ENCODE results near the gene PRKCB.
"Not testable (repeated sequence)": the region's sequence is repeated elsewhere in the genome, so short reads cannot be mapped to it uniquely, and the experiment has no call there.

Gene PRKCB

GRCh38 chr16:24217461-24217860 is 381.7 kb downstream of the PRKCB start:
- no peak overlapping the region for H3K27ac ChIP-seq (ENCODE audit: low read depth in 2 of 2, low read length in 2 of 2)
- no peaks in the 10 kb centered on the region for H3K4me1 ChIP-seq (ENCODE audit: control insufficient read depth in 2 of 2, insufficient read depth in 2 of 2, low read length in 2 of 2)
- H3K36me3 ChIP-seq (ENCODE audit: control insufficient read depth in 2 of 2, insufficient read depth in 2 of 2, low read length in 2 of 2): no peaks in the 10 kb centered on the region
- no peak overlapping the region for H3K9ac ChIP-seq (ENCODE audit: low read depth in 1 of 2, low read length in 2 of 2)
- H3K4me3 ChIP-seq (ENCODE audit: low read length in 2 of 2): no peak overlapping the region
- no peaks in the 10 kb centered on the region for H3K27me3 ChIP-seq (ENCODE audit: control insufficient read depth in 2 of 2, insufficient read depth in 2 of 2, low read length in 2 of 2)
- H3K9me3 ChIP-seq (ENCODE audit: control insufficient read depth in 2 of 2, low read length in 2 of 2): no peaks in the 10 kb centered on the region

GRCh38 chr16:24218299-24218698 is 382.5 kb downstream of the PRKCB start:
- Histone ChIP-seq H3K4me3 (ENCODE audit: low read length in 2 of 2) (no peak overlapping the region), H3K4me1 (ENCODE audit: control insufficient read depth in 2 of 2, insufficient read depth in 2 of 2, low read length in 2 of 2) (no peaks in the 10 kb centered on the region), H3K9me3 (ENCODE audit: control insufficient read depth in 2 of 2, low read length in 2 of 2) (no peaks in the 10 kb centered on the region), H3K27me3 (ENCODE audit: control insufficient read depth in 2 of 2, insufficient read depth in 2 of 2, low read length in 2 of 2) (no peaks in the 10 kb centered on the region), H3K36me3 (ENCODE audit: control insufficient read depth in 2 of 2, insufficient read depth in 2 of 2, low read length in 2 of 2) (no peaks in the 10 kb centered on the region), H3K27ac (ENCODE audit: low read depth in 2 of 2, low read length in 2 of 2) (no peak overlapping the region), H3K9ac (ENCODE audit: low read depth in 1 of 2, low read length in 2 of 2) (no peak overlapping the region)

- H3K9me3 ChIP-seq (ENCODE audit: control insufficient read depth in 2 of 2, low read length in 2 of 2): no peaks in the 10 kb centered on the region
These were observed 385.4 kb downstream of the PRKCB start for GRCh38 chr16:24221219-24221618.

GRCh38 chr16:24228514-24228913 is 392.7 kb downstream of the PRKCB start:
- Histone ChIP-seq H3K4me3 (ENCODE audit: low read length in 2 of 2) (no peak overlapping the region), H3K4me1 (ENCODE audit: control insufficient read depth in 2 of 2, insufficient read depth in 2 of 2, low read length in 2 of 2) (no peaks in the 10 kb centered on the region), H3K9ac (ENCODE audit: low read depth in 1 of 2, low read length in 2 of 2) (no peak overlapping the region), H3K27me3 (ENCODE audit: control insufficient read depth in 2 of 2, insufficient read depth in 2 of 2, low read length in 2 of 2) (no peaks in the 10 kb centered on the region), H3K36me3 (ENCODE audit: control insufficient read depth in 2 of 2, insufficient read depth in 2 of 2, low read length in 2 of 2) (no peaks in the 10 kb centered on the region), H3K9me3 (ENCODE audit: control insufficient read depth in 2 of 2, low read length in 2 of 2) (no peaks in the 10 kb centered on the region), H3K27ac (ENCODE audit: low read depth in 2 of 2, low read length in 2 of 2) (no peak overlapping the region)

More at GRCh38 chr16:24221219-24221618, 385.4 kb downstream of the PRKCB start:
- no peak overlapping the region for H3K9ac ChIP-seq (ENCODE audit: low read depth in 1 of 2, low read length in 2 of 2)
- H3K27ac ChIP-seq (ENCODE audit: low read depth in 2 of 2, low read length in 2 of 2): no peak overlapping the region
- H3K27me3 ChIP-seq (ENCODE audit: control insufficient read depth in 2 of 2, insufficient read depth in 2 of 2, low read length in 2 of 2): no peaks in the 10 kb centered on the region
- no peak overlapping the region for H3K4me3 ChIP-seq (ENCODE audit: low read length in 2 of 2)
- H3K4me1 ChIP-seq (ENCODE audit: control insufficient read depth in 2 of 2, insufficient read depth in 2 of 2, low read length in 2 of 2): no peaks in the 10 kb centered on the region
- no peaks in the 10 kb centered on the region for H3K36me3 ChIP-seq (ENCODE audit: control insufficient read depth in 2 of 2, insufficient read depth in 2 of 2, low read length in 2 of 2)

GRCh38 chr16:24232936-24233335 is 397.2 kb downstream of the PRKCB start:
- no peaks in the 10 kb centered on the region for H3K36me3 ChIP-seq (ENCODE audit: control insufficient read depth in 2 of 2, insufficient read depth in 2 of 2, low read length in 2 of 2)
- H3K9me3 ChIP-seq (ENCODE audit: control insufficient read depth in 2 of 2, low read length in 2 of 2): peaks cover 0 to 3% of the 10 kb centered on the region in 2 donors
- no peaks in the 10 kb centered on the region for H3K4me1 ChIP-seq (ENCODE audit: control insufficient read depth in 2 of 2, insufficient read depth in 2 of 2, low read length in 2 of 2)
- H3K27ac ChIP-seq (ENCODE audit: low read depth in 2 of 2, low read length in 2 of 2): no peak overlapping the region
- no peaks in the 10 kb centered on the region for H3K27me3 ChIP-seq (ENCODE audit: control insufficient read depth in 2 of 2, insufficient read depth in 2 of 2, low read length in 2 of 2)
- H3K9ac ChIP-seq (ENCODE audit: low read depth in 1 of 2, low read length in 2 of 2): no peak overlapping the region
- no peak overlapping the region for H3K4me3 ChIP-seq (ENCODE audit: low read length in 2 of 2)

- no peaks in the 10 kb centered on the region for H3K4me1 ChIP-seq (ENCODE audit: control insufficient read depth in 2 of 2, insufficient read depth in 2 of 2, low read length in 2 of 2)
- H3K27me3 ChIP-seq (ENCODE audit: control insufficient read depth in 2 of 2, insufficient read depth in 2 of 2, low read length in 2 of 2): no peaks in the 10 kb centered on the region
- H3K36me3 ChIP-seq (ENCODE audit: control insufficient read depth in 2 of 2, insufficient read depth in 2 of 2, low read length in 2 of 2): no peaks in the 10 kb centered on the region
- H3K9me3 ChIP-seq (ENCODE audit: control insufficient read depth in 2 of 2, low read length in 2 of 2): peaks cover 0 to 3% of the 10 kb centered on the region in 2 donors
- H3K27ac ChIP-seq (ENCODE audit: low read depth in 2 of 2, low read length in 2 of 2): no peak overlapping the region
- H3K9ac ChIP-seq (ENCODE audit: low read depth in 1 of 2, low read length in 2 of 2): no peak overlapping the region
- H3K4me3 ChIP-seq (ENCODE audit: low read length in 2 of 2): no peak overlapping the region
These were observed 399.0 kb downstream of the PRKCB start for GRCh38 chr16:24234737-24235136.

GRCh38 chr16:24235806-24236205 is 400.0 kb downstream of the PRKCB start:
- Histone ChIP-seq H3K27me3 (ENCODE audit: control insufficient read depth in 2 of 2, insufficient read depth in 2 of 2, low read length in 2 of 2) (no peaks in the 10 kb centered on the region), H3K9me3 (ENCODE audit: control insufficient read depth in 2 of 2, low read length in 2 of 2) (peaks cover 0 to 3% of the 10 kb centered on the region in 2 donors), H3K27ac (ENCODE audit: low read depth in 2 of 2, low read length in 2 of 2) (no peak overlapping the region), H3K4me3 (ENCODE audit: low read length in 2 of 2) (no peak overlapping the region), H3K36me3 (ENCODE audit: control insufficient read depth in 2 of 2, insufficient read depth in 2 of 2, low read length in 2 of 2) (no peaks in the 10 kb centered on the region), H3K9ac (ENCODE audit: low read depth in 1 of 2, low read length in 2 of 2) (no peak overlapping the region), H3K4me1 (ENCODE audit: control insufficient read depth in 2 of 2, insufficient read depth in 2 of 2, low read length in 2 of 2) (no peaks in the 10 kb centered on the region)

- not testable (repeated sequence) for H3K27me3 ChIP-seq (ENCODE audit: control insufficient read depth in 2 of 2, insufficient read depth in 2 of 2, low read length in 2 of 2); H3K27ac ChIP-seq (ENCODE audit: low read depth in 2 of 2, low read length in 2 of 2); H3K4me3 ChIP-seq (ENCODE audit: low read length in 2 of 2); H3K9ac ChIP-seq (ENCODE audit: low read depth in 1 of 2, low read length in 2 of 2); H3K4me1 ChIP-seq (ENCODE audit: control insufficient read depth in 2 of 2, insufficient read depth in 2 of 2, low read length in 2 of 2); H3K9me3 ChIP-seq (ENCODE audit: control insufficient read depth in 2 of 2, low read length in 2 of 2); H3K36me3 ChIP-seq (ENCODE audit: control insufficient read depth in 2 of 2, insufficient read depth in 2 of 2, low read length in 2 of 2)
These were observed 403.1 kb downstream of the PRKCB start for GRCh38 chr16:24238846-24239245.

GRCh38 chr16:24246911-24247607 is 411.3 kb downstream of the PRKCB start:
- H3K9ac ChIP-seq (ENCODE audit: low read depth in 1 of 2, low read length in 2 of 2): no peak overlapping the region
- H3K4me3 ChIP-seq (ENCODE audit: low read length in 2 of 2): no peak overlapping the region
- no peaks in the 10 kb centered on the region for H3K4me1 ChIP-seq (ENCODE audit: control insufficient read depth in 2 of 2, insufficient read depth in 2 of 2, low read length in 2 of 2)
- H3K27me3 ChIP-seq (ENCODE audit: control insufficient read depth in 2 of 2, insufficient read depth in 2 of 2, low read length in 2 of 2): no peaks in the 10 kb centered on the region
- H3K27ac ChIP-seq (ENCODE audit: low read depth in 2 of 2, low read length in 2 of 2): no peak overlapping the region
- H3K9me3 ChIP-seq (ENCODE audit: control insufficient read depth in 2 of 2, low read length in 2 of 2): no peaks in the 10 kb centered on the region
- no peaks in the 10 kb centered on the region for H3K36me3 ChIP-seq (ENCODE audit: control insufficient read depth in 2 of 2, insufficient read depth in 2 of 2, low read length in 2 of 2)

- H3K36me3 ChIP-seq (ENCODE audit: control insufficient read depth in 2 of 2, insufficient read depth in 2 of 2, low read length in 2 of 2): no peaks in the 10 kb centered on the region
- no peak overlapping the region for H3K27ac ChIP-seq (ENCODE audit: low read depth in 2 of 2, low read length in 2 of 2)
- no peak overlapping the region for H3K9ac ChIP-seq (ENCODE audit: low read depth in 1 of 2, low read length in 2 of 2)
- H3K4me3 ChIP-seq (ENCODE audit: low read length in 2 of 2): no peak overlapping the region
- peaks cover 4 to 16% of the 10 kb centered on the region in 2 donors for H3K27me3 ChIP-seq (ENCODE audit: control insufficient read depth in 2 of 2, insufficient read depth in 2 of 2, low read length in 2 of 2)
- H3K4me1 ChIP-seq (ENCODE audit: control insufficient read depth in 2 of 2, insufficient read depth in 2 of 2, low read length in 2 of 2): no peaks in the 10 kb centered on the region
- H3K9me3 ChIP-seq (ENCODE audit: control insufficient read depth in 2 of 2, low read length in 2 of 2): no peaks in the 10 kb centered on the region
These were observed 417.4 kb downstream of the PRKCB start for GRCh38 chr16:24253192-24253591.

Data from mucosa of rectum (tissue), 2 donors.